NCI-H1417 (cell line): ENCODE data around the gene DGKZ.
"Not testable (repeated sequence)": the region's sequence is repeated elsewhere in the genome, so short reads cannot be mapped to it uniquely, and the experiment has no call there.

Experiments
- DNase-seq, 3 experiments: peaks; one replicate each; lab custom pipeline; 2025; lab: John Stamatoyannopoulos, UW

DGKZ gene

DNA sequence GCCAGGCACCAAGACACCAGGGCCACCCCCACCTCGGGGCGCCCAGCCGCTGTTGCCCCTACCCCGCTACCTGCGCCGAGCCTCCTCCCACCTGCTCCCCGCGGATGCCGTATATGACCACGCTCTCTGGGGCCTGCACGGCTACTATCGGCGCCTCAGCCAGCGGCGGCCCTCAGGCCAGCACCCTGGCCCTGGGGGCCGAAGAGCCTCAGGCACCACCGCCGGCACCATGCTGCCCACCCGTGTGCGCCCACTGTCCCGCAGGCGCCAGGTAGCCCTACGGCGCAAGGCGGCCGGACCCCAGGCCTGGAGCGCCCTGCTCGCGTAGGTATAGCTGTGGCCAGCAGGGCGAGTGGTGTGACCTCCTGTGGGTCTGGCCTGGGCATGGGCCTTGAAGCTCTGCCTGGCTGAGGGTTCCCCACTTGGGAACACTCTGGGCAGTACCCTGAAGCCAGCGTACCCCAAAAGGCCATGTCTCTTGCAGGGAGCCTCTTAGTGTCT is 19.4 kb downstream of the DGKZ start:
- no peak for DNase-seq

DNA sequence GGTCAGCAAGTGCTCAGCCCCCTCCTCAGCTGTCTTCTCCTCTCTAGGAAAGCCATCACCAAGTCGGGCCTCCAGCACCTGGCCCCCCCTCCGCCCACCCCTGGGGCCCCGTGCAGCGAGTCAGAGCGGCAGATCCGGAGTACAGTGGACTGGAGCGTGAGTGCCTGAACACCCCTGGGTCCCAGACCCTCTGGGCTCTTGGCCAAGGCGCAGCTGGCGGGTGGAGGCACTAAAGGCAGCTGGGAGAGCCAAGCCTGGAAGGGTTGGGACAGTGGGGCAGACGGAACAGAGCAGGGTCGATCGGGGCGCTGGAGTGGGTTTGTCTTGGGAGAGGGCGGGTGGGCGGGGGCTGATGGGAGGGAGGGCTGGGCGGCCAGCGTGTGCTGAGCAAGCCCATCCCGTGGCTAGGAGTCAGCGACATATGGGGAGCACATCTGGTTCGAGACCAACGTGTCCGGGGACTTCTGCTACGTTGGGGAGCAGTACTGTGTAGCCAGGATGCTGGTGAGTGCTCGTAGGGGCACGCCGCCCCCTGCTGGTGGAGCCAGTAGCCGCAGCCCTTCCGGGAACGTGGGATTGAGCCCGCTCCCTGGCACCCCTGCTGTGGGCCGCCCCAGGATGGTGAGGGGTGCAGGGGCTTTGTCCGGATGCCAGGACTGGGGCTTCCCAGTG is 20.1 kb downstream of the DGKZ start:
- peak; percentile 34 to 56 (median 42) for DNase-seq

DNA sequence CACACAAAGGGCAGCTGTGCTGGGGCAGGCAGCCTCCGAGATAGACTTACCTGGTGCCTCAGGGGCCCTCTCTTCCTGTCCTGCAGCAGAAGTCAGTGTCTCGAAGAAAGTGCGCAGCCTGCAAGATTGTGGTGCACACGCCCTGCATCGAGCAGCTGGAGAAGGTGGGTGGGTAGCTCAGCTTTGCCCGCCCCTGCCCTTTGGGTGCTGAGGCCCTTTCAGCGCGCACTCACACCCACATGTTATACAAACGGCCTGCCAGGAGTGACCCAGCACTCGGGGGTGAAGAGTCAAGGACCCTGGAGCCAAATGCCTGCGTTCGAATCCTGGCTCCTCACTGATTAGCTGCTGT is 20.6 kb downstream of the DGKZ start:
- DNase-seq, result no peak

DNA sequence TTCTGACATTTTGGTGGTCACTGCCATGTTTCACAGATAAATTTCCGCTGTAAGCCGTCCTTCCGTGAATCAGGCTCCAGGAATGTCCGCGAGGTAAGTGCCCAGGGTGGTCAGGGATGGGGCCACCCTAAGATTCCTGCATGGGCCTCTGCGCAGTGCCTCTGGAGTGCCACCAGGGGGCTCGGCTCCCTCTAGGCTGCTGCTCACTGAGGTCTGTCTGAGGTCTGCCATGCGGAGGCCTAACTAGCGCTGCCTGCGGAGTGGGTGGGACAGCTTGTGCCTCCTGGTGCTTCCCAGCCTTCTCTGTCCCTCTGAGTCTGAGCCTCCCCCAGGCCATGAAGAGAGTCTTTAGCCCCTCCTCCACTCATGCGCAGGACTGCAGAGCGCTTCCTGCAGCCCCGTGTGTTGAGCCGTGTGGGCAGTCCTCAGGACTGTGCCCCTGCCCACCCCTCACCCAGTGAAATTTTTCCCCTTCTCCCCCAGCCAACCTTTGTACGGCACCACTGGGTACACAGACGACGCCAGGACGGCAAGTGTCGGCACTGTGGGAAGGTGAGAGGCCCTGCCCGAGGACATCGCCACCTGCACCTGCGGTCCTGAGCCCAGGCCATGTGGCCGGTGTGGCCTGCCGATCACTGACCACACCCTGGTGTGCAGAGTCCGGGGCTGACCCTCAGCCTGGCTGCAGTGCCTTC is 22.3 kb downstream of the DGKZ start:
- DNase-seq, result peak in 2 of 3 experiments; percentile 27 to 60

DNA sequence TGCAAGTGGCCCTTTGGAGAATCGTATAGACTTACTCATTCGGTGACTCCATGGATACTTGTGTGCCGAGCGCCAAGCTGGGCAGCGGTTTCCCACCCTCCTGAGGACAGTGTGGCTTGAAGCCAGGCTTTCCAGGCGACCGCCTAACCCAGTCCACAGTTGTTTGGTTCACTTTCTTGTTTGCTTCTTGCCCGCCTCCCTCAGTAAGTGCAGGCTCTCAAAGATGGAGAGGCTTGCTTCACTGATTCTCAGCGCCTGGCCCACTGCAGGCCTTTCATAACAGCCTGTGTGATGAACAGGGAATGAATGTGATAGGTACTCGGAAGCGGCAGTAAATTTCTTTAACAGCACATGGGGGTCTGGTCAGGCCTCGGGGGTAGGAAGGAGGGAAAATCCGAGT is 23.0 kb downstream of the DGKZ start:
- no peak for DNase-seq

DNA sequence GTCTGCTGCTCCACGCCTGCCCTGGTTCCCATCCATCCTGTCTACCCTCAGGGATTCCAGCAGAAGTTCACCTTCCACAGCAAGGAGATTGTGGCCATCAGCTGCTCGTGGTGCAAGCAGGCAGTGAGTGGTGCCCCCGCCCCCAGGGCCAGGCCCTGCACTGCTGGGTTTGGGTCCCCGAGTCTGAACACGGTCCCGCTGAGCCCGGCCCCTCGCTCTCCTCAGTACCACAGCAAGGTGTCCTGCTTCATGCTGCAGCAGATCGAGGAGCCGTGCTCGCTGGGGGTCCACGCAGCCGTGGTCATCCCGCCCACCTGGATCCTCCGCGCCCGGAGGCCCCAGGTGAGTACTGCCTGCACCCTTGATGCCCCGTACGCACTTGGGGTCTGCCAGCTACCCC is 24.0 kb downstream of the DGKZ start:
- not testable (repeated sequence) for DNase-seq

DNA sequence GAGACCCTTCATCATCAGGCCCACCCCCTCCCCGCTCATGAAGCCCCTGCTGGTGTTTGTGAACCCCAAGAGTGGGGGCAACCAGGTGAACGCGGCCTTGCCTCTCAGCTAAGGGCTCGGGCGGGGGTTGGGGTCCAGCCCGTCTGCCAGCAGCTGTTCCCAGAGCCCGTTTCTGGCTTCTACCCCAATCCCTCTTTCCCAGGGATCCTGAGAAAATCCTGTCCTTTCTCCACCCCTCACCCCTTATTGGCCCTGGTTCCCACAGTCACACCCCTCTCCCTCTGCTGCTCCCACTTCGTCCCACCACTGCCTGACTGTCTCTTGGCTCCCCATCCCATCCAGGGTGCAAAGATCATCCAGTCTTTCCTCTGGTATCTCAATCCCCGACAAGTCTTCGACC is 24.8 kb downstream of the DGKZ start:
- no peak for DNase-seq

DNA sequence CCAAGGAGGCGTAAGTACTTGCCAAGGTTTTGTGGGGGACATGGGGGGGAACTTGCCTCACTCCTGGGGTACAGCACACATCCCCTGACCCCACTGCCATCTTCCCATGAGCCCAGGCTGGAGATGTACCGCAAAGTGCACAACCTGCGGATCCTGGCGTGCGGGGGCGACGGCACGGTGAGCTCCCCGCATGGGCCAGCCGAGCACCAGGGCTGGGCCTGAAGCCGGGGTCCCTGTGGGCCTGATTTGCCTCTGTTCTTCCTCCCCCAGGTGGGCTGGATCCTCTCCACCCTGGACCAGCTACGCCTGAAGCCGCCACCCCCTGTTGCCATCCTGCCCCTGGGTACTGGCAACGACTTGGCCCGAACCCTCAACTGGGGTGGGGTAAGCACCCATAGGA is 25.2 kb downstream of the DGKZ start:
- not testable (repeated sequence) for DNase-seq

DNA sequence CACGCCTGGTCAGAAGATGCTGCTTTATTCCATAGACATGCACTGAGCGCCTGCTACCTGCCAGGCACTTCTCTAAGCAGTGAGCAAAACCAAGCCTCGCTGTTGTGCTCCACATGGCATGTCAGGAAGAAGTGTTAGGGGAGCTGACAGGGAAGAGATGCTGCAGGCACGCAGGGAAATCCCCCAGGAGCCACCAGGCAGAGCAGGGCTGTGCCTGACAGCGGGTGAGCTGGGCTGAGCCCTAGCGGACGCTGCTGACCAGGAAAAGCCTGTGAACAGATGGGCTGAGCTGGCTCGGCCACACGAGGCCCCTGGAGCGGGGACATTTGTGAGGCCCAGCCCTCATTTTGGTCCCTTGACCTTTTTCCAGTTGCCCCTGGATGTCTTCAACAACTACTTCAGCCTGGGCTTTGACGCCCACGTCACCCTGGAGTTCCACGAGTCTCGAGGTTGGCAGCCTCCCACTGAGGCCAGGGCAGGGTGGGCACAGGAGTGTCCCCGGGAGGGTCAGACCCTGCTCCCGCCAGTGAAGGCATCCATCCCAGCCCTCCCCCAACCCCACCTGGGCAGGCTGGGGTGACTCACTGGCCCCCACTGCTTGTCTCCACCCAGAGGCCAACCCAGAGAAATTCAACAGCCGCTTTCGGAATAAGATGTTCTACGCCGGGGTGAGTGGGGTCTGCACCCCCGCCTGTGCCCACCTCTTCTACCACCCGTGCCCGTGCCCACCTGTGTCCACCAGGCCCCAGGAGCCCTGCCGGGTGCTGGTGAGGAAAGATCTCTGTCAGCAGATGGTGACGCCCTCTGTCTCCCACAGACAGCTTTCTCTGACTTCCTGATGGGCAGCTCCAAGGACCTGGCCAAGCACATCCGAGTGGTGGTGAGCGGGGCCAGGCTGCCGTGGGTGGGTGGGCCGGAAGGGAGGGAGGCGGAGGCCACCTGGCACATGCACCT is 26.8 kb downstream of the DGKZ start:
- no peak for DNase-seq

DNA sequence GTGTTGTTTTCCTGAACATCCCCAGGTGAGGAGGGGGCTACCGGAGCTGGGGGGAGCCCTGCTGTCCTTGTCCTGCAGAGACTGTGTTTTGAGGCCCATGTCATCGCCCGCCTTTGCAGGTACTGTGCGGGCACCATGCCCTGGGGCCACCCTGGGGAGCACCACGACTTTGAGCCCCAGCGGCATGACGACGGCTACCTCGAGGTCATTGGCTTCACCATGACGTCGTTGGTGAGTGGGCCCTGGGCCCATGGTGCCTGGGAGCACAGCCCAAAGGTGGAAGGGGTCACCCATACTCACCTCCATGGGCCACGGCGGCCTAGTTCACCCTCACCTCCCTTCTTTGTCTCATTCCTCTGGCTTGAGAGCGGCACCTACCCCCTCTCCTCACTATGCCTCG is 27.6 kb downstream of the DGKZ start:
- no peak for DNase-seq

DNA sequence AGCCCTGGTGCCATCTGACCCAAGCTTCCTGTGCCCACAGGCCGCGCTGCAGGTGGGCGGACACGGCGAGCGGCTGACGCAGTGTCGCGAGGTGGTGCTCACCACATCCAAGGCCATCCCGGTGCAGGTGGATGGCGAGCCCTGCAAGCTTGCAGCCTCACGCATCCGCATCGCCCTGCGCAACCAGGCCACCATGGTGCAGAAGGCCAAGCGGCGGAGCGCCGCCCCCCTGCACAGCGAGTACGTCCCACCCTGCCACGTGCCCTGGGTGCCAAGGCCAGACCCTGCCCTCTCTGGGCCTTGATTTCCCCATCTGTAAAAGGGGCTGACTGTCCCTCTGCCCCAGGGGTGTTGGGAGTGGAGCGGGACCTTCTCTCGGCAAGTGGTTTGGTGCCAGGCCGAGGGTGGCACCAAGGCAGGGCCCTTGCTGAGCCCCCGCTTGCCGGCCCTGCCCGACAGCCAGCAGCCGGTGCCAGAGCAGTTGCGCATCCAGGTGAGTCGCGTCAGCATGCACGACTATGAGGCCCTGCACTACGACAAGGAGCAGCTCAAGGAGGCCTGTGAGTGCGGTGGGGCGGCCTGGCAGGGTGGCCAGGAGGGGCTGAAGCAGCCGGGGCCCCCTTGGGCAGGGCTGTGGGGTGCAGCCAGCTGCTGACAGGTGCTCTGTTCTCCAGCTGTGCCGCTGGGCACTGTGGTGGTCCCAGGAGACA is 28.3 kb downstream of the DGKZ start:
- DNase-seq, result no peak

DNA sequence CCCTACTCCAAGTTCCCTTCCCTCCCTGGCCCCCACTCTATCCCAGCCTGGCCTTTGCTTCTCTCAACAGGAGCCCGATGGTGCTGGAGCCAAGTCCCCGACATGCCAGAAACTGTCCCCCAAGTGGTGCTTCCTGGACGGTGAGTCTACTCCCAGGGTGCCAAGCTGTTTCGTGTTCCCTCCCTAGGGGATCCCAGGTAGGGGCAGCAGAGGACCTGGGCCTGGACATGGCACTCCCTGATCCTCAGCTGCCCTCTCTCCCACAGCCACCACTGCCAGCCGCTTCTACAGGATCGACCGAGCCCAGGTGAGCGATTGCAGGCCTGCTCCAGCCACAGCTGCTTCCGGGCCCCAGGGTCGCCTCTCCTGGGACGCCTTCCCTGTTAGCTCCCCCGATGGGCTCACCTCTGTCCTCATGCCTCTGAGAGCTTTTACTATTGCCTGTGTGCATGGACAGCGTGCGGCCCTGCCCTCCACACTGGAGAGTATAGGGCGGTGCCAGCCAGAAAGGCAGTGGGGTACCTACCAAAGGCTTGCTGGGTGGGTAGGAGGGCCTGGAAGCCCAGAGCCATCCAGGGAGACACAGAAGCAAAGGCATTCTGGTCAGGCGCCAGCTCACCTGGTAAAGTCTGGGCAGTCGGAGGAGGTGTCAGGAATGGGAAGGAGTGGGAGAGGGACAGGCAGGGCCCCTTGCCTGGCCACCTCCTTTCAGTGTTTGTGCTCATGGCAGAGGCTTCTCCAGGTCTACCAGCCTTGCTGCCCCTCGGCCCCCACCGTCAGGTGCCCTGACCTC is 29.2 kb downstream of the DGKZ start:
- DNase-seq, result no peak

DNA sequence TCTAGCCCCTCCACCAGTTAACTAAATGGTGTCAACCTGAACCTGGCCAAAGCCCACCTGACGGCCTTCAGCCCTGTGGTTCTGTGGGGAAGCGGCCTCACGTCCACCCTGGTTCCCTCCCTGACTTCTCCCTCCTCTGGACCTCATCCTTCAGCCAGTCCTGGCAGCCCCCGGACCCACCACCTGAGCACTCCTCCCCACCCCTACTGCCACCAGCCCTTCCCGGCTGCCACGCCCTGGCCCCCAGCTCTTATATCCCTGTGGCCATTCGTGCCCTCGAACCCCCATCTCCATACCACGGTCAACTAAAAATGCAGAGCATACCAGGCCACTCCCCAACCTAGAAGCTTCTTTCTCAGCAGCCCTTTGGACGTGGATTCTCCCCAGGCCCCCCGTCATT is 30.0 kb downstream of the DGKZ start:
- DNase-seq, result no peak

DNA sequence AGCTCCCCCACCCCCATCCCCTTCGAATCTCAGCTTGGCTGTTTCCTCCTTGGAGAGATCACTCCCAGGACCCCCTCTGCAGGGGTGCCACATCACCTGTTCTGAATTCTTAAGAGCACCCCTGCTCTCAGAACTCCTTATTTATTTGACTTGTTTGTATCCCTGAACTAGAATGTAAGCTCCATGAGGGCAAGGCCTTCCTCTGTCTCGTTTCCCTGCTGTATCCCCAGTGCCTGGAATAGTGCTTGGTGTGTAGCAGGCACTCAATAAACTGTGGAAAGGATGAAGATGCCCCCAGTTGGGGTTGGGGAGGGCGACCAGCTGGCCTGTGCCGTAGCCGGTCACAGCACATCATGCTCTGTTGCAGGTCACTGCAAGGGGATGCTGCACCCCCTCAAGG is 30.6 kb downstream of the DGKZ start:
- no peak for DNase-seq

DNA sequence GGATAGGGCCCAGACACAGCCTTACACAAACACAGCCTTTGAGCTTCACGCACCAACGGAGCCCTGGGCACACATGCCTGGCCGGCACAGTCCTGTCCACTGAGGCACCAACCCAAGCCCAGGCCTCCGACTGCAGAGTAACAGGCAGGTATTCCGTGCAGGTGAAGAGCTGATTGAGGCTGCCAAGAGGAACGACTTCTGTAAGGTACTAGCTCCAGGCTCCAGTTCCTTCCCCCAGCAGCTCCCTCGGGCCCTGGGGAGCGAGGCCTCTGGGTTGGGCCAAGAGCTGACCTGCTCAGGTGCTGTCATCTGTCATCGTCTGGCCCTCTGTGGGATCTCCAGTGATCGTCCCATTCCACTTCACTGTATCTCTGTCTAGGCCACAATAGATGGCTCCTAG is 31.0 kb downstream of the DGKZ start:
- DNase-seq, result no peak

DNA sequence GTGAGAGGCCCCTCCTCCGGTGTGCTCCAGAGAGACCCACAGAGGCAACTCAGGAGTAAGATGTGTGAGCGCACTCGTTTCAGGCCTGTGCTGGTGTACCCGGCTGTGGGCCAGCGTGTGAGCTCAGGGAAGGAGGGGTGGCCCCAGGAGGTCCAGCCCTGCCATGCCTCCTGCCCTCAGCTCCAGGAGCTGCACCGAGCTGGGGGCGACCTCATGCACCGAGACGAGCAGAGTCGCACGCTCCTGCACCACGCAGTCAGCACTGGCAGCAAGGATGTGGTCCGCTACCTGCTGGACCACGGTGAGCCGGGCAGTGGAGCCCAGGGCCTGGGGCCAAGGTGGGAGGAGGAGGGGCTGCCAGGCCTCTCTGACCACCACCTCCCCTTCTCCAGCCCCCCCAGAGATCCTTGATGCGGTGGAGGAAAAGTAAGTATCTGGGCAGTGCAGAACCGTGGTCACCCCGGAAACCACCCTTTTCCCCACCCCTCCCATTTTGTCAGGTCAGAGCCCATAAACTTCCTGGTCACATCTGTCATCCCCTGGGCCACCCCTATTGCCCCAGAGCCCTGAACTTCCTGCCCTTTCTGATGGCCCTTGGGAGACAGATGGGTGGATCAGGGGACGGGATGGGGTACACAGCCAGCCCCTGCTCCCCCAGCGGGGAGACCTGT is 31.7 kb downstream of the DGKZ start:
- peak in 1 of 3 experiments; percentile 25 for DNase-seq

DNA sequence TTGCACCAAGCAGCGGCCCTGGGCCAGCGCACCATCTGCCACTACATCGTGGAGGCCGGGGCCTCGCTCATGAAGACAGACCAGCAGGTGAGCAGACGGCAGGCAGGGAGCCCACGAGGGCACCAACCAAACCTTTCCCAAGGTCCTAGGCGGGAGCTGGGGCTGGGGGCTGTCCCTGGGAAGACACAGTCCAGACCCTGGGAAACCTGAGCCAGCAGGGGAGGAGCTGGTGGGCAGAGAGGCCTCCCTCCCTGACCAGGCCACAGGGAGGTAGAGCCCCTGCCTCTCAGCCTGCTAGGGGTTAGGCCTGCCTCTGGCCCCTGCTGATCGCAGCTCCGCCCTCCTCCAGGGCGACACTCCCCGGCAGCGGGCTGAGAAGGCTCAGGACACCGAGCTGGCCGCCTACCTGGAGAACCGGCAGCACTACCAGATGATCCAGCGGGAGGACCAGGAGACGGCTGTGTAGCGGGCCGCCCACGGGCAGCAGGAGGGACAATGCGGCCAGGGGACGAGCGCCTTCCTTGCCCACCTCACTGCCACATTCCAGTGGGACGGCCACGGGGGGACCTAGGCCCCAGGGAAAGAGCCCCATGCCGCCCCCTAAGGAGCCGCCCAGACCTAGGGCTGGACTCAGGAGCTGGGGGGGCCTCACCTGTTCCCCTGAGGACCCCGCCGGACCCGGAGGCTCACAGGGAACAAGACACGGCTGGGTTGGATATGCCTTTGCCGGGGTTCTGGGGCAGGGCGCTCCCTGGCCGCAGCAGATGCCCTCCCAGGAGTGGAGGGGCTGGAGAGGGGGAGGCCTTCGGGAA is 32.4 kb downstream of the DGKZ start:
- DNase-seq, result peak in 2 of 3 experiments; percentile 46 to 54

DNA sequence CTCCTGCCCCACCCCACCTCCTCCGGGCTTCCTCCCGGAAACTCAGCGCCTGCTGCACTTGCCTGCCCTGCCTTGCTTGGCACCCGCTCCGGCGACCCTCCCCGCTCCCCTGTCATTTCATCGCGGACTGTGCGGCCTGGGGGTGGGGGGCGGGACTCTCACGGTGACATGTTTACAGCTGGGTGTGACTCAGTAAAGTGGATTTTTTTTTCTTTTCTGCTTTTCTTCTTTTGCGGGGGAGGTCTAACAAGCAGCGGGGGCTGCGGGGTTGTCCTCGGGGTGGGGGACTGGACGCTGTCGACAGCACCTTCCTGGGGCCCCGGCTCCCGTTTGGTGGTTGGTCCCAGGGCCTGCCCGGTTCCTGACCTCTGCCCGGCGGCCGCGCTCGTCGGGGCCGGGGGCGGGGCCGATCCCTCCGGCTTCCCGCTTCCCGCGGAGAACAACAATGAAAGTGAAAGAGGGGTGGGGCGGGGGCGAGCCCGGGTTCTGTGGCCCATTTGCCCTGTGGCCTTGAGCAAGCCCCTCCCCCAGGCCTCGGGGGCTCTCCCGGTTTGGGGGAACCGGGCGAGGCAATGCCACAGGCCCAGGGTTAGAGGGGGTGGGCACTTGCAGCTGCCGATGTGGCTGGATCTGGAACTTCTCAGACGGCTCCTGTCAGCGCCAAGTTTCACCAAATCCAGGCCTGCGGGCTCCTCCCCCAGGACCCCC is 33.2 kb downstream of the DGKZ start:
- DNase-seq, result peak; percentile 37 to 85 (median 82)
